Uterus (tissue), 4 donors: ENCODE data around the gene HMG20A. TPM values are rescaled to one million over a fixed set of nuclear protein-coding genes. Genes with fewer than 3 reads are reported as not detected.
A peak's percentile ranks its signal among the peaks of the same experiment; 100 is the strongest.

Source experiments
- DNase-seq, 2 donors: peaks; one replicate each; pipeline ENCODE4 v3.0.0-alpha.2; 2019 to 2020
- H3K27ac ChIP-seq, 2 donors: fragments of 200-600 bp; sonication (generic); 1 replicate in 1 of 2; 2 replicates in 1 of 2; pipeline ENCODE4 v1.5.1; 2016 to 2018
- H3K27me3 ChIP-seq, 2 donors: fragments of 200-600 bp; sonication (generic); one replicate each; pipeline ENCODE4 v1.5.1; 2018 to 2019; ENCODE audit warnings: control low read depth in 1 of 2
- H3K36me3 ChIP-seq, 2 donors: fragments of 200-600 bp; sonication (generic); one replicate each; pipeline ENCODE4 v1.5.1; 2019; ENCODE audit warnings: control low read depth in 1 of 2
- H3K4me1 ChIP-seq, 2 donors: fragments of 200-600 bp; sonication (generic); one replicate each; pipeline ENCODE4 v1.5.1; 2018 to 2019; ENCODE audit warnings: control low read depth in 1 of 2
- H3K4me3 ChIP-seq, 2 donors: fragments of 200-600 bp; sonication (generic); 1 replicate in 1 of 2; 2 replicates in 1 of 2; pipeline ENCODE4 v1.5.1; 2018 to 2019; ENCODE audit warnings: mild to moderate bottlenecking in 1 of 2
- H3K9me3 ChIP-seq, 2 donors: fragments of 200-600 bp; sonication (generic); one replicate each; pipeline ENCODE4 v1.5.1; 2019; ENCODE audit warnings: control low read depth in 1 of 2
- POLR2A ChIP-seq, 2 donors: fragments of 450-650 bp; IDR thresholded peaks; one replicate each; pipeline ENCODE4 v1.6.1; 2016; ENCODE audit warnings: antibody characterized with exemption in 2 of 2, mild to moderate bottlenecking in 1 of 2, moderate library complexity in 1 of 2
- intact Hi-C: fragments of 100-400 bp; cut with DNase I; formaldehyde crosslinking; loops from one replicate; pipeline ENCODE4 v1.15.1; 2023; ENCODE audit warnings: low total_unique reads
- total RNA-seq, 4 donors: library from RNA; depleted of rRNA in 3 of 4; stranded (reverse); fragments of >200 nt in 3 of 4; gene quantifications; one replicate each; pipeline versions ENCODE4 v1.1.0 to v1.2.4, GENCODE V29; 2014 to 2023
- TF ChIP-seq, protein P1 (sequence below), 4 experiments: fragments of 200-600 bp in 2 of 4; fragments of 450-650 bp in 2 of 4; sonication (generic) in 2 of 4; IDR thresholded peaks; one replicate each; pipeline ENCODE4 v1.5.1; 2016 to 2019; ENCODE audit warnings: antibody characterized with exemption in 4 of 4, mild to moderate bottlenecking in 2 of 4, moderate library complexity in 1 of 4
- donor health status: DM: yes; HTN: yes; CAD: no.

The HMG20A gene
- total RNA-seq, 4 donors from 2014 or later, result 10.5 to 59.5 (median 28.4) TPM

GRCh38 chr15:77421370-77421700 is 647 bp downstream of the HMG20A start:
- no peak for DNase-seq
- Histone ChIP-seq H3K27me3 (no peaks in the 10 kb centered on the region), H3K36me3 (no peaks in the 10 kb centered on the region), H3K9me3 (no peaks in the 10 kb centered on the region), H3K4me1 (peaks cover 0 to 13% of the 10 kb centered on the region in 2 donors), H3K4me3 (peak overlapping the region; percentile 54 to 80), H3K27ac (peak overlapping the region; percentile 95 to 99)
- intact Hi-C loops, result no loop called here
- TF ChIP-seq, protein P1, sequence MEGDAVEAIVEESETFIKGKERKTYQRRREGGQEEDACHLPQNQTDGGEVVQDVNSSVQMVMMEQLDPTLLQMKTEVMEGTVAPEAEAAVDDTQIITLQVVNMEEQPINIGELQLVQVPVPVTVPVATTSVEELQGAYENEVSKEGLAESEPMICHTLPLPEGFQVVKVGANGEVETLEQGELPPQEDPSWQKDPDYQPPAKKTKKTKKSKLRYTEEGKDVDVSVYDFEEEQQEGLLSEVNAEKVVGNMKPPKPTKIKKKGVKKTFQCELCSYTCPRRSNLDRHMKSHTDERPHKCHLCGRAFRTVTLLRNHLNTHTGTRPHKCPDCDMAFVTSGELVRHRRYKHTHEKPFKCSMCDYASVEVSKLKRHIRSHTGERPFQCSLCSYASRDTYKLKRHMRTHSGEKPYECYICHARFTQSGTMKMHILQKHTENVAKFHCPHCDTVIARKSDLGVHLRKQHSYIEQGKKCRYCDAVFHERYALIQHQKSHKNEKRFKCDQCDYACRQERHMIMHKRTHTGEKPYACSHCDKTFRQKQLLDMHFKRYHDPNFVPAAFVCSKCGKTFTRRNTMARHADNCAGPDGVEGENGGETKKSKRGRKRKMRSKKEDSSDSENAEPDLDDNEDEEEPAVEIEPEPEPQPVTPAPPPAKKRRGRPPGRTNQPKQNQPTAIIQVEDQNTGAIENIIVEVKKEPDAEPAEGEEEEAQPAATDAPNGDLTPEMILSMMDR (IDR thresholded peaks at IDR 0.05), result no peak
- no peak for TF ChIP-seq POLR2A (IDR thresholded peaks at IDR 0.05)

DNA sequence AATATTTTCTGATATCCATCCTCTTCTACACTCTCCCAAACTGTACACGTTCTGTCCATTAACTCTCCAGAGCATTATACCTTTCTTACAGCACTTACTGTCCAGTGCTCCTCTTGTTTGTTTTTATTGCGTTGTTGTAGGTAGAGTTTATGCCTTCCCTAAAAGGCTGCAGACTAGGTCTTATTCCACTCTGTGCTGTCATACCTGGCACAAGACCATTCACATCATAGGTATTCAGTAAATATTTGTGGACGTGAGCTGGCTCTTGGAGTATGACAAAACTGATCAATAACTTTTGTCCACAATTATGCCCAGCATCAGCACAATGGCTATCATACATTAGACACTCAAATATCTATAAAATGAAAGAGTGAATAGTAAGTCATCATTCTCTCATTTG is 4.4 kb downstream of the HMG20A start:
- no peak overlapping the region for H3K27ac ChIP-seq
- no peak overlapping the region for H3K4me3 ChIP-seq
- no peaks in the 10 kb centered on the region for H3K9me3 ChIP-seq
- H3K4me1 ChIP-seq, result peaks cover 0 to 4% of the 10 kb centered on the region in 2 donors
- H3K27me3 ChIP-seq, result no peaks in the 10 kb centered on the region
- TF ChIP-seq POLR2A (IDR thresholded peaks at IDR 0.05), result no peak
- TF ChIP-seq, protein P1 (IDR thresholded peaks at IDR 0.05), result no peak
- intact Hi-C loops, result no loop called here
- DNase-seq, result no peak
- H3K36me3 ChIP-seq, result no peaks in the 10 kb centered on the region

DNA sequence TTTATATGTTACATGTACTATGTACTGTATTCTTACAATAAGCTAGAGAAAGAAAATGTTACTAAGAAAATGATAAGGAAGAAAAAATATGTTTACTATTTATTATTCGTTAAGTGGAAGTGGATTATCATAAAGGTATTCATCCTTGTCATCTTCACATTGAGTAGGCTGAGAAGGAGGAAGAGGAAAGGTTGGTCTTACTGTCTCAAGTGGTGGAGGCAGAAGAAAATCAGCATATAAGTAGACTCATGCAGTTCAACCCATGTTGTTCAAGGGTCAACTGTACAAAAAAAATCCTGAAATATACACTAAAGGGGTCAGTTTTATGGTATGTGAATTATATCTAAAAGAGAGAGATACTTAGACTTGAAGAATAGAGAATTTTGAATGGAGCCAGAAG is 5.7 kb downstream of the HMG20A start:
- Histone ChIP-seq H3K4me3 (no peak overlapping the region), H3K9me3 (no peaks in the 10 kb centered on the region)
- intact Hi-C loops, result no loop called here

GRCh38 chr15:77426871-77427270 is 6.2 kb downstream of the HMG20A start:
- Histone ChIP-seq H3K9me3 (no peaks in the 10 kb centered on the region), H3K27me3 (no peaks in the 10 kb centered on the region), H3K27ac (no peak overlapping the region), H3K36me3 (no peaks in the 10 kb centered on the region), H3K4me3 (no peak overlapping the region), H3K4me1 (peaks cover 0 to under 1% of the 10 kb centered on the region in 2 donors)
- no peak for DNase-seq
- no peak for TF ChIP-seq POLR2A (IDR thresholded peaks at IDR 0.05)
- TF ChIP-seq, protein P1 (IDR thresholded peaks at IDR 0.05), result no peak
- intact Hi-C loops, result no loop called here

More for the DNA sequence above, 5.7 kb downstream of the HMG20A start:
- Histone ChIP-seq H3K27me3 (no peaks in the 10 kb centered on the region), H3K36me3 (no peaks in the 10 kb centered on the region), H3K4me1 (peaks cover 0 to 4% of the 10 kb centered on the region in 2 donors), H3K27ac (no peak overlapping the region)
- no peak for DNase-seq
- TF ChIP-seq, protein P1 (IDR thresholded peaks at IDR 0.05), result no peak
- TF ChIP-seq POLR2A (IDR thresholded peaks at IDR 0.05), result no peak

GRCh38 chr15:77430213-77430612 is 9.5 kb downstream of the HMG20A start:
- no peak for TF ChIP-seq POLR2A (IDR thresholded peaks at IDR 0.05)
- TF ChIP-seq, protein P1 (IDR thresholded peaks at IDR 0.05), result no peak
- Histone ChIP-seq H3K27ac (no peak overlapping the region), H3K36me3 (no peaks in the 10 kb centered on the region), H3K9me3 (no peaks in the 10 kb centered on the region), H3K4me1 (no peaks in the 10 kb centered on the region), H3K27me3 (no peaks in the 10 kb centered on the region), H3K4me3 (no peak overlapping the region)
- intact Hi-C loops, result no loop called here
- no peak for DNase-seq
